Activated CD4-positive, CD25-positive, alpha-beta regulatory T cell (primary cell): ENCODE results near the gene THUMPD3.

ENCODE experiments used
- DNase-seq, 4 experiments: peaks; one replicate each; lab custom pipeline; 2025; lab: John Stamatoyannopoulos, UW

THUMPD3 gene

GRCh38 chr3:9397332-9397905, 34.6 kb downstream of the THUMPD3 start, which contains the start of gene SETD5:
Gene SETD5 (plus strand): TSS chr3:9397615. CDS start chr3:9428939, 31,324 bp downstream.
- peak; percentile 99 for DNase-seq

- DNase-seq: peak in 3 of 4 experiments; percentile 8 to 37 (median 8)
These were observed 35.2 kb downstream of the THUMPD3 start for GRCh38 chr3:9397906-9398699.

GRCh38 chr3:9398700-9399336, 36.0 kb downstream of the THUMPD3 start:
- DNase-seq: no peak

- no peak for DNase-seq
These were observed 36.5 kb downstream of the THUMPD3 start for GRCh38 chr3:9399337-9399703.

- no peak for DNase-seq
These were observed 36.9 kb downstream of the THUMPD3 start for GRCh38 chr3:9399746-9400145.

GRCh38 chr3:9400616-9401015, 37.8 kb downstream of the THUMPD3 start:
- no peak for DNase-seq

GRCh38 chr3:9401986-9402385, 39.1 kb downstream of the THUMPD3 start:
- no peak for DNase-seq

GRCh38 chr3:9402410-9403228, 39.8 kb downstream of the THUMPD3 start:
- DNase-seq: no peak

GRCh38 chr3:9403463-9403862, 40.6 kb downstream of the THUMPD3 start:
- no peak for DNase-seq

GRCh38 chr3:9404680-9405079, 41.8 kb downstream of the THUMPD3 start:
- DNase-seq: no peak

GRCh38 chr3:9405756-9406155, 42.9 kb downstream of the THUMPD3 start:
- no peak for DNase-seq

GRCh38 chr3:9406856-9407626, 44.2 kb downstream of the THUMPD3 start:
- no peak for DNase-seq

GRCh38 chr3:9408061-9408460, 45.2 kb downstream of the THUMPD3 start:
- no peak for DNase-seq

- DNase-seq: no peak
These were observed 45.7 kb downstream of the THUMPD3 start for GRCh38 chr3:9408546-9408945.

- DNase-seq: no peak
These were observed 47.4 kb downstream of the THUMPD3 start for GRCh38 chr3:9409981-9410854.

- no peak for DNase-seq
These were observed 48.4 kb downstream of the THUMPD3 start for GRCh38 chr3:9411302-9411701.

- no peak for DNase-seq
These were observed 49.4 kb downstream of the THUMPD3 start for GRCh38 chr3:9412293-9412692.

- DNase-seq: no peak
These were observed 52.0 kb downstream of the THUMPD3 start for GRCh38 chr3:9414826-9415225.

GRCh38 chr3:9415485-9416138, 52.8 kb downstream of the THUMPD3 start:
- no peak for DNase-seq
